Breast epithelium (tissue), 3 donors: ENCODE data around the gene FN3KRP.

Experiments
- CTCF ChIP-seq, 3 donors: fragments of 450-650 bp; IDR thresholded peaks; one replicate each; pipeline ENCODE4 v1.5.1; 2016 to 2017; ENCODE audit warnings: antibody characterized with exemption in 3 of 3, mild to moderate bottlenecking in 3 of 3, moderate library complexity in 3 of 3
- POLR2A ChIP-seq: fragments of 450-650 bp; IDR thresholded peaks from one replicate; pipeline ENCODE4 v1.6.1; 2016; ENCODE audit warnings: antibody characterized with exemption, mild to moderate bottlenecking, moderate library complexity
- POLR2AphosphoS5 ChIP-seq, 3 donors: sonication (generic); formaldehyde crosslinking; IDR thresholded peaks; one replicate each; pipeline ENCODE4 v1.6.1; 2017; ENCODE audit warnings: antibody characterized with exemption in 3 of 3

GRCh38 chr17:82691714-82692113, 24.8 kb upstream of the FN3KRP start:
- TF ChIP-seq CTCF (IDR thresholded peaks at IDR 0.05) (no peak), POLR2A (no peak), POLR2AphosphoS5 (IDR thresholded peaks at IDR 0.05) (no peak)
